HG03520 (cell line): Measurements from ENCODE around the gene ZNF436.
A peak's percentile ranks its signal among the peaks of the same experiment; 100 is the strongest.
"Not testable (repeated sequence)": the region's sequence is repeated elsewhere in the genome, so short reads cannot be mapped to it uniquely, and the experiment has no call there.

Source experiments
- ATAC-seq: cut with Tn5 transposase; IDR thresholded peaks from one replicate; pipeline ENCODE4 v1.9.1; 2021; ENCODE audit warnings: mild to moderate bottlenecking, moderate library complexity; ENCODE audit not compliant: unreplicated experiment

Gene ZNF436

DNA sequence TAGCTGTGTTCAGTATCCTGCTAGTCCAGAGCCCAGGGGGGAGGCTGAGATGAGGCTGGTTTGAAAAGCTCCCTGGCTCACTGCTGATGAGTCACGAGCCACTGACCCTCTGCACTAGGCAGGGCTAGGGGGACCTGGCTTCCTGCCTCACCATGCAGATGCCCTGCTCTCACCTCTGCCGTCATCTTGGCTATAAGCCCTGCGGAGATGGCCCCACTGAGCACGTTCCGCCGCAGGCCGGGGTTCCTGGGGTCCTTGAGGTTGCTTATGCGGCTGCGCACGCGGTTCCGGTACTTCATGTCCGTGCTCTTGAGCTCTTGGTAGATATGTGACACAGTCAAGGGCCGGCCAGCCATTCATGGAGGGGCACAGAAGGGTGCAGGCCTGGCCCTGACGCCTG is 24.1 kb upstream of the ZNF436 start:
- no peak for ATAC-seq

GRCh38 chr1:23392125-23392855 is 22.7 kb upstream of the ZNF436 start:
- ATAC-seq: no peak

- ATAC-seq: no peak
Measured at GRCh38 chr1:23389837-23390321, 20.2 kb upstream of the ZNF436 start.

GRCh38 chr1:23387494-23387893 is 17.9 kb upstream of the ZNF436 start:
- ATAC-seq: no peak

DNA sequence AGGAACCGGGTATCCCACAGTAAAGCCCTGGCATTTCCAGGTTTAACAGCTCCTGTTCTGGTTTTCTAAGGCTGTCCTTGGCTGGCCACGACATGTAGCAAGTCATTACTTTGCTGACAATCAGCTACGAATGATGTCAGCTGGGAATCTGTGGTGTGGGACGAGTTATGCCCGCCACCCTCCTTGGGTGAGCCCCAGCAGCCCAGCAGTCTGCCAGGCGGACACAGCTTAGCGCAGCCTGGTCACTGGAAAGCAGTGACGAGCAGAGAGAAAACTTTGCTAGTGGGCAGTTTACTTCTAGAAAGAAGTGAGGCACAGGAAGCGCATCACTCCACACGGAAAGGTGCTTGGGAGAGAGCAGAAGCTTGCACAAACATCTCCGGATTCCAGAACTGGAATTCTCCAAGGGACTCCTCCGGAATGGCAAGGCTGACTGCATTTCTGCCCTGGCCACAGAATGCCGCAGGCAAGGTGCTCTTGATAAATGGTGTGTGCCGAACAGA is 15.5 kb upstream of the ZNF436 start:
- ATAC-seq: no peak

GRCh38 chr1:23384312-23385058 is 14.8 kb upstream of the ZNF436 start:
- ATAC-seq: no peak

DNA sequence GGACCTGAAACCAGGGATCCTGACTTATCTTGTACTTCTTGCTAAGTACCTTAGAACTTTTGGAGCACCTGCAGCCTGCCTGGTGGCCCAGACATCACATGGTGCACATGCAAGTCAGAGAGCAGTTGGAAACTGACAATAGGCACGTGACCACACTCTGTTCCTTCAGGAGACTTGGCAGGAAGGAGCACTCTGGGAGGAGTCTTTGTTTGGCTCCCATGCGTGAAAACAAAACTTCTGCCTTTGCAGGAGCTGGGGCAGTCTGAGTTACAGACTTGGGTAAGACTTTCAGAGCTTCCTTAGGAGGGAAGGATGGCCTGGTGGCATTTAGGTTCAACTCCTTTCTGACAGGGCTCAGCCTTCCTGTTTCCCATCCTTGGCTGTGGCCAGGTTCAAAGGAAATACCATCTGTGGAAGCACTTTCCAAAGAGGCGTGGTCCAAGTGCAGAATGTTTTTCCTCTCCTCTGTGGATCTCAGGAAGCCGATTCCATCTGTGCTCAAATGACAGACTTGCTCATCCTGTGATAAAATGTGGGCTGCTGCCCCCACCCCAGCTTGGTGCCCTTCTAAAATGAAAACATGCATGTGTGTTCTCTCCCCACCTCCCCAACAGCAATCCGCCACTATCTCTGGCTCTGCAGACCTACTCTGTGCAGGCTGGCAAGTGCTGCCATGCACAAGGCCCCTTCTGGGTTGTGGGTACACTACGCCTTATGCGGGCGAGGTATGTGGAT is 14.1 kb upstream of the ZNF436 start:
- ATAC-seq: no peak

DNA sequence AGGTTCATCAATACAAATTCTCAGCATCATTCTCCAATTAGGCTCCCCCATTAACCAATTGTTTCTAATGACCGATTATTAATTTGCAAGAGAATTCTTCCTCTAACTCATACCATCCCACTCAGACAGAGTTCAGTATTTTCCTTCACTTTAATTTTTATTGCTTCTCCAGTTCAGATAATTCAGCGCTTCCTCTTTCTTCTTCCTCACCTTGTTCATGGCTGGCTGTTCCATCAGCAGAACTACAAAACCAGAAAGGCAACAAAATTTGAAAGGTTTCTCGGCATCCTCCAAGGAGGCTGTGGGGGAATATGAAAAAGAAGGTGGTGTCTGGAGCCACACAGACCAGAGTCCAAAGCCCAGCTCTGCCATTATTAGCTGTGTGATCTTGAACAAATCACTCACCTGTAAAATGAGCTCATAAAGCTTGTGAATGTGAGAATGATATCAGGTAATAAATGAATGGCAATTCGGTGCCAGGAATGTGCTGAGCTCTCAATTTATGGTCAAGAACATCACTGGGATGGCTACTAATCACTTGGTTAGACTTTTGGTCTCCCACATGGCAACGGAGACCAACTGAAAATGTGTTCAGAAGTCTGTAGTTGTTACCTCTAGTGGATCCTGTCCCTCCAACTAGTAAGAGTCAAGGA is 11.7 kb upstream of the ZNF436 start:
- no peak for ATAC-seq

- ATAC-seq: no peak
Measured at GRCh38 chr1:23380719-23381118, 11.1 kb upstream of the ZNF436 start.

GRCh38 chr1:23380236-23380635 is 10.6 kb upstream of the ZNF436 start:
- ATAC-seq: not testable (repeated sequence)

DNA sequence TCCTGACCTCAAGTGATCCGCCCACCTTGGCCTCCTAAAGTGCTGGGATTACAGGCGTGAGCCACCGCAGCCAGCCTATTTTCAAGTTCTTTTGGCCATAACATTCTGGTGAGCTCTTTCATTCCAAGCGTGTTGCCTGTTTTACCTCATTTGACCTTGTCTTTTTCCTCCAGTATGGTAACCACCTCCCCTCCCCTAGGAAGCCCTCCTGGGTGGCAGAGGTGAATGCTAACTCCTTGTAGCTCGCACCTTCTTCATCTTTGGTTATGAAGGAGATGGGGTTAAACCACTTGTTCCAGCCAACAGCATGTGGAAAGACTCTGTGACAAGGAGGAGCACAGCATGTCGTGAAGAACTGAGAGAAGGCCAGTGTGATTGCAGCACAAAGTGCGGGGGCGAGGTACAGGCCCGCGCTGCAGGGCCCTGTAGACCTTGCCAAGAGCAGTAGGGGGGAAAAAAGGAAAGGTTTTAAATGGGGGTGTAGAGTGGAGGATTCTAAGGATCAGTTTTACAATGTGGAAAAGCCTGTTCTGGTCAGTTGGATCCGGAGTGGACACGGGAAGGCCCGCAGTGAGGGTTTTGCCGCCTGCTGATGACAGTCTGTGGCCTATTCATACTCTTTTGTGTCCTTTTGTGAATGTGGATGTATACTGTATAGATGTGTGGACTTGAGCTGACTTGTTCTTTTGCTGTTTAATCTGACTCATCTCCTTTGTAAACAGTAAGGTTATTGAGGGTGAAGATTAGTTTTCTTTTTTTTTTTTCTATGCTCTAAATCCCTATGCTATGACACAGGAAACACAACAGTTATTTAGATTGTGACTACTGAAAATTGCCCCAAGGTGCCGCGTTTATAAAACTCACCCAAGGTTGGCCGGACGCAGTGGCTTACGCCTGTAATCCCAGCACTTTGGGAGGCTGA is 7.5 kb upstream of the ZNF436 start:
- ATAC-seq: no peak

- not testable (repeated sequence) for ATAC-seq
Measured at GRCh38 chr1:23374079-23374735, 4.6 kb upstream of the ZNF436 start.

- no peak for ATAC-seq
Measured at GRCh38 chr1:23371987-23372880, 2.6 kb upstream of the ZNF436 start.

DNA sequence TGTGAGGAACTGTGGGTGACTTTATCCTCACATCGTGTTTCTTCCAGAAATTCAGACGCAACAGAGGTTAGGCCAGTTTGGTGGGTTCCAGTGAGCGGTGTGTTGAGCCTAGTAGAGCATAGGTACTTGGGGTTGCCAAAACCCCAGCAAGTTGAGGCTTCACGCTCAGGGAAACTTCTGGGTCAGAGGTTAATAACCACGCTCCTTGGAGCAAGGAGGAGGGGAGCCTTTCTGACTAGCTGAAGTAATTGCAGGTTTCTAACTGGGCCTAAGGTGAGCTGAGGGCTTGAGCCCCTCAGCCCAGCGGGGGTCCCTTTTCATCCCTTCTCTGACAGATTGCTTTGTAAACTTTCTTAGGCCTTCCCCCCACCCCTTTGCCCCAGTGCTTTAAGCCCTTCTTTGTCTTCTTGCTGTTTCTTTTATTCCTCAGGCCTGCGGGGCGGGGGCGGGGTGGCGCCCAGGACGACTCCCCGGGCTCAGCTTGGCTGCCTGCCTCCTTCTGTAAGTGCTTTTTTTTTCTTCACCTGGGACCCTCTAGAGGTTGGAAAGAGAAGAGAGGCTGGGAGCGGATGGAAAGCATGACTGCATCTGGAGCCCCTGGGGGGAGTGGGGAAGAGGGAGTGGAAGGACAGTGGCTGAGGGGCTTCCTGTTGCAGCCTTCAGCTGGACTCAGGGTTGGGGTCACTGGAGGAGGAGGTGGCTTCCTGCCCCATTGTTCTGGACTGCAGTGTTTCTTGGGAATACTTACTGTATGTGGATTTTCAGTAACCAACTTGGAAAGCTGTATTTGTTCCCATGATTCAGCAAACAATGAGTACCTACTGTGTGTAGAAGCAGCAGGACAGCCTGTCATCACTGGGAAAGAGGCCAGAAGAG is 1.3 kb upstream of the ZNF436 start:
- no peak for ATAC-seq

DNA sequence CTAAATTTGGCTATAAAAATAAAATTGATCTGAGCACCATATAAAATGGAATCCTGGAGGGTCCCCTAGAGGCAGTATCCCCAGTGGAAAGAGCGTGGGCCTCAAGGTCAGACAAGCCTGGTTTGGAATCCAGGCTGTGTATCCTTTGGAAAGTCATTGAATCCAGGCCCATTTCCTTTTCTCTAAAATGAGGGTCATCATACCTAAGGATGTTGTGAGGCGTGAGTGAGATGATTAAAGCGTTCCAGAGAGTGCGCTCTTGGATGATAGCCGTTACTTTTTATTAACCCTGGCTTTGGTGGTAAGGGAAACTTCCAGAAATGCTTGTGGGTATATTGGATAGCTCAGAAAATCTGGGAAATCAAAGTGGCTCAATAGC is 683 bp upstream of the ZNF436 start:
- ATAC-seq: no peak

DNA sequence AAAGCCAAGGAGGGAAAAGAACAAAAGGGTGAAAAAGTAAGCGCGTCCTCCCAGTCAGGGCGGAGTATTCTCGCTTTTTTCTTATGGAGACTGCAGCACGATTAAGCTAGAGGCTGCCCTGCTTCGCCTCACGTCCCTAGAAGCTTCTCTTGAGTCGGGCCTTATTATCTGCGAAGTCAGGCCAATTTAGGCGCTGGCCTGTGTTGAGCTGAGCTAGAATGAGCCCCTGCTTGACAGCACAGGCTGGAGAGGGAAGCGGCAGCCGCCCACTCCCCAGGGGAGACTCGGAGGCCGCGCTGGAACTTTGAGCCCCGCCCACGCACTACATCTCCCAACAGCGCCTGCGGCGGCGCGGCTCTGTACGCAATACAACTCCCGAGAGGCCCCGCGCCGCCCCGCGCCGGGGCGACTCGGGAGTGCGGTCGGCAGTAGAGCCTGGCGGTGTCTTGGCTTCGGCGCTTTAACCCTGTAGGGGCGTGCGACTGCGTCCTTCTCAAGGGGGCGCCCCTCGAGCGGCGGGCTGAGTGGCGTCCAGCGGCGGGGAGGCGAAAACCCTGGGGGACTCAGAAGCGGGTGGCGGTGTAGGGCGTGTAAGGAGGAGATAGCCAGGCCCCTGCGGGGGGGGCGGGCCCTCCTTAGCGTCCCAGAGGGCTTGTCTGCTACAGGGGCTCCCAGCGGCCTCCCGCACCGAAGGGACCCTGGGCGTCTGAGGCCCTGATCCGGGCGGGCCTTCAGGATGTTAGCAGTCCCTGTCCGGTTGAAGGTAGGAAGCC is 888 bp downstream of the ZNF436 start:
- ATAC-seq: peak; percentile 57
